Activated T-cell treated with anti-CD3 and anti-CD28 coated beads for 24 hours (primary cell): Measurements from ENCODE around the gene BUB1B.

Experiments used
- DNase-seq: peaks from one replicate; pipeline ENCODE4 v3.0.0-alpha.2; 2020; ENCODE audit warnings: low read depth

Gene BUB1B

DNA sequence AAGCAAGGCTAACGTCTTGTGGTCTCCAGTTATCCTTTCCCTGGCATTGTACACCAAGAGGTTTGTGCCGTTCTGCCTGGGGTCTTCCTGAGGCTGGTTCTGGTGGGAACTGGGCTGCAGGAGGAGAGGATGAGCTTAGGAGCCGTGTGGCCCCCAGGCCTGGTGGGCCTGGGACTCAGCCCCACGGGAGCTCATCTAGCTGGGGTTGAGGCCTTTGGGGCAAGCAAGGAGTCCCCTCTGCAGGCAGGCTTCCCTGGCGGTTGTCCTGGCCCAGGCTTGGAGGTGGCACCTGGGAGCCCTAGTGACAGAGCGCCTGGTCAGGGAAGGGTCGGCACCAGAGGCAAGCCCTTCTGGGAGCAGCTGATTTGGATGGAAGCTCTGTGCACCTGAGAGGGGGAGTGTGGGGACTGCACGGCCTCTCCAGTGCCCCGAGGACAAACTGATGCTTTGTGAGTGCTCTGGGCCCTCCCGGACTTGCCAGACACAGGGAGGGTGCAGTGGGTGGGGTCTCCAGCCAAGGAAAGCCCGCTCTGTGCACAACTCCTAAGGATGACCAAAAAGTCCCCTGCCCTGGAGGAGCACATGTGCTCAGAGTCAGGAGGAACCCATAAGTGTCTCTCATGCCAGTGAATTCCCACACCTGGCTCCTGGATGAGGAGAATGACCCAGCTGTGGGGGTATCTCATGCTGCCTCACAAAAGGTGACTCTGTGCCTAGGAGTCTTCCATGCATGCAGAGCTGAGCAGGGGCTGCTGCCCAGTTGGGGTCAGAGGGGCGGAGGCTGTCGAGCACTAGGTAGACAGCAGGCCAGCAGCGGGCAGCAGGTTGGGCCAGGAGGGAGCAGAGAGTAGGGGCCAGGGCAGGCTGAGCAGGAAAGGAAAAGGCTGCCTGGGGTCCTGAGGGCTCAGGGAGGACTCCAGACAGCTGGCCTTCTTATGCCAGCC is 80.7 kb downstream of the BUB1B start:
- no peak for DNase-seq

DNA sequence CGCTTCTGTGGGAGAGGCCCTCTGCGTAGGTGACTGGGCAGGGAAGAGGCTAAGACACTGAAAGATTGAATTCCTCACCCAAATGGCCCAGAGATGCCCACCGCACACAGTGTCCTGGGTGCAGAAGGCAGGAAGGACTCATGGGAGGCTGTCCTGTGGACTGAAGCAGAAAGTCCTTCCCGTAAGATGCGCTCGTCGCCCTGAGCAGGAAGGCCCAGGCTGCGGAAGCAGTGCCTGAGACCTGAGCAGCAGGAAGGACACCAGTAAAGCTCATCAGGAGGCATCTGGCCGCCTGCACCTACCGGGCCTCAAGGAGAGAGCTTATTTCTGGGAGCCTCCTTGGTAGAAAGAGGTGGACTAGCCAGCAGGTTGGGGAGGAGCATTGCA is 81.3 kb downstream of the BUB1B start:
- DNase-seq, result no peak

DNA sequence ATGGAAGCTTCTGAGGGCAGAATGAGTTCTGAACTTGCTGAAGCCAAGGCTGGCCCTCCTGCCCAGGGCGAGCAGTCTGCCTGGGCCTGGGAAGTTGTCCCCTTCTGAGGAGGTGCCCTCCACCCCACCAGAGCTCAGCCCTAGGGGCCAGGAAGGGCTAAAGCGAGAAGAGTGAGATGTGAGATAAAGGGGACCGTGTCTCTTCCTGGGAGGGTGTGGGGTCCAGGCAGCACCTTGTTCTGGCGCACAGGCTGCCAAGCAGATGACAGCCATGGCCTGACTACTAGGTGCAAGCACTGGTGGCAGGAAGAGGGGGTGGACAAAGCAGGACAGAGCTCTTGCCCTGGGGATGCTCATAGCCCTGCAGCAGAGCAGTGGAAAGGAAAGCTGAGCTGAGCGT is 81.7 kb downstream of the BUB1B start:
- no peak for DNase-seq

DNA sequence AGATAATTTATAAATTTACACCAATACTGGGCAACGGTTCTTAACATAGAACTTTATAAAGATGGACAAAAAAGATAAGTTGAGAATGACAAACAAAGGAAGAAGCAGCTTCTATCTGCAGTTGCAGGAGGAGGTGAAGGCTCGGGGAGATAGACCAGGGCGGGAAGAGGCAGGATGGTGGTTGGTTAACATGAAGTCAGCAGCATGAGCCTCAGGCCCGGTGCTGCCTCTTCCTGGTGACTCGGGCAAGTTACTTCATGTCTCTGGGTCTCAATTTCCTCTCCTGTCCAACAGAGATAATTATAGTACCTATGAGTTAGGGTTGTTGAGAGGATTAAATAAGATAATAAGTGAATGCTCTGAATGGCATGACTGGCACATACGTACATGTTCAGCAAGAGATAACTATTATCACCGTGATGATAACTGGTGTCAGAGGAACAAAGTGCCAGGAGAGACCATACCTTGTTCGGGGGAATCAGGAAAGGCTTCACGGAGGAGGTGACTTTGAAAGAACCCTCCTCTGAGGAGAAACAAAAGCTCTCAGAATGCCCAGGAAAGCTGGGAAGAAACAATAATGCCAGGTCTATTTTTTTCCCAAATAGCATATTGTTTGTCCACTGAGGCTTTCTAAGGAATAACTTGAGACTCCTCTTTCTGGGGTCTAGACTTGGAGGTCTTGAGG is 82.4 kb downstream of the BUB1B start:
- DNase-seq, result no peak

DNA sequence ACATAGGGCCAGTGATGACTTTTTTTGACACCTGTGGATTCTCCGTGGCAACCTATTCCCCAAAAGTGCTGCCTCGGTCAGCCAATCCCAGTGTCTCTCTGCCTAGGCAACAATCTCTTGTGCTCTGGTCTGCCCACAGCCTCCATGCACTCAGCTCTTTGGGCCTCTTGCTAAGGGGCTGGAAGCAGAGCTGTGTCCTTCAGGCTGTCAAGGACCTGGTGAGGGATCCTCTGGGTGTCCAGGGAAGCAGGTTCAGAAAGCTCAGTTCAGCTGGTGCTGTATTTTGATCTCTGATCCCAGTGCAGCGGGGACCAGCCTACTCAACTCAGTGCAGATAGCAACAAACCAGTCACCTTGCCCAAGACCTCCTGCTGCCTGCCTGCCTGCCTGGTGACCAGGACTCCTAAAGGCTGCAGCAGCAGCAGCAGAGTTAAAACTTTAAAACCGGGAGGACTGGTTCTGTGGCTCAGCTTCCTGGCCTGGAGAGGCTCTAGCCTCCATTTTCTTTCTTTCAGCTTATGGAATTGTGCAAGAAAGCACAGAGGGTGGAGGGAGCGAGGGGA is 84.2 kb downstream of the BUB1B start:
- no peak for DNase-seq

DNA sequence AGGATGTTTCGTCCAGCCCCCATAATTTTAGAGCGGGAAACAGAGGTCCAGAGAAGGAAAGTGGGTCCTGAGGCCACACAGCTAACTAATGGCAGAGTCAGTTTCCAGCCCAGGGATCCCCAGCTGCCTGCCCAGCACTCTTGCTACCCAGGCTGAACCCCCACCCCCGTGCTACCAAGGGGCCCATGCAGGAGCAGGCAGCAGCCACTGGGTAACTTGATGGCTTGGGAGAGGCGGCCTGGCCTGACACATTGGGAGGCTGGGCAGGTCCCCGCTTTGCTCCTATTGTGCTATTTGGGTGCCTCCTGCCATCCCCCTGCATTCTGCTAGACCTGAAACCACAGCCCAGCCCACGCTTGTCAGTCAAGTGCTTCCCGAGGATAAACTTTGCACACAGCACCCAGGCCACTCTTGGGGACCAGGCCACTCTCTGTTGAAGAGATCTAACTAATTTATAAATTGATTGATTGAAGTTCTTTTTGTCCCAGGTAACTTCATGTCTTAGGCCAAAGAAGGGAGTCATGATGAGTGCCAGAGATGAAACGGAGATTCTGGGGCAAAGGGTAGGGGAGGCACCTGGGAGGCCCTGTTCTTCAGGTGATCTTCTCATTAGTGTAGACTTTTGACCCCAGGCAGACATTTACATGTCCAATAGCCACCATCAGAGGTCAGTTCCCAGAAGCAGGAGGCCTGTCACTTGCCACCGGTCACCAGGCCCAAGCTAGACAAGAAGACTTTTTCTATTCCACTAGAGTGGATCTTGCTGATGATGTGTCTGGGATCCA is 85.0 kb downstream of the BUB1B start:
- no peak for DNase-seq

DNA sequence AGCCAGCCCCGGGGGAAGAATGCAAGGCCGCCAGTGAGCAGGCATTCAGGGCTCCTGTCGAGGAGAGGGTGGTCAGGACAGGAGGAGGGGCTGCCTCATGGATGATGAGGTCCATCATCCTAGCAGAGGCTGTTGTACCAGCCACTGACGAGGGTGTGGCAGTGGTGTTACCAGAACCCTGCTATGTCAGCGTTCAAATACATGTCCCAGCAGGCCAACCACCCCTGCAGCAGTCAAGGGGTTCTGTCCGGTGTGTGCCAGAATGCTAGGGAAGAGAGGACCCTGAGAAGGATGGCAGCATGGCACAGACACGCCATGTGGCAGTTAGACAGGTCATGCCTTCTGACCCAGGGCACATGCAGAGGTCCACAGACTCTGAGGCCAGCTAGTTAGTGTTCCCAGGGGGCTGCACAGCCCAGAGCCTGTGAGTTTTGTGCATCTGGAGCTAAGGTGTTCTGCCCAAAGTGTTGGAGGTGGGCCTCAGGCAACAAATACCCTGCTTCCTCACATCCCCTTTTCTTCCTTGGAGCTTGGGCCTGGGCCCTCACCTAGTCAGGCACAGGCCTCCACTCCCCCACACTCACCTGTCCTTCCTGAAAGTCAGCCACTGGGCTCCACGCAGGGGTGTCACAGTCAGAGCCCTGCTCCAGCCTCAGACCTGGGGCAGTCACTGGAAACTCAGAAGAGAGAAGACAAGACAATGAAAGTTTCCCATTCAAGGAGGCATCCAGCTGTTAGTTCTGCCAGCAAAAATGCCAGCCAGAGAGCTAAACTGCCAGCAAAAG is 85.8 kb downstream of the BUB1B start:
- no peak for DNase-seq

DNA sequence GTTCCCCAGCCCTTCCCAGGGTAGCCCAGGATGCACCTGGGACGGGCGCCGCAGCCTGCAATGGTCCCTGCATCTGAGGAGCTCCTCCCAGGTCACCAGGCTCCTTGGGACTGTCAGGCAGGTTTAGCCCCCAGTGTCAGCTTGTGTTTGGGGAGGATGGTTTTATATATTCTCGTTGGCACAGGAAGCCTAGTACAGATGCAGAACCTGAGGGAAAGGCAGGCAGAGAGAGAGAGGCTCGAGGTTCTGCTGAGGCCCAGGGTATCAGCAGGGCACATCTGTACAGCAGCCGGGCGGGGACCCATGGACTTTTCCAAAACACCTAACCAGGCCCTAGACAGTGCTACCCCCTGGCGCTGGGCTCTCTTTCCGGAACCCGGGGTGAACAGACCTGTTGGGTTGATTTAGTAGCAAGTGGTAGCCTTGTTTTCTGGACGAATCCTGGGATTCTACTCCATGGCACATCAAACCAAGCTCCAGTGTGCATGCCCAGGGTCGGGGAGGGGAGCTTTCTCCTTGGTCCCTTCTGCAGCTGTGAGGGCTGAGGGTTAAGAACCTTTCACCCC is 86.6 kb downstream of the BUB1B start:
- DNase-seq, result no peak

DNA sequence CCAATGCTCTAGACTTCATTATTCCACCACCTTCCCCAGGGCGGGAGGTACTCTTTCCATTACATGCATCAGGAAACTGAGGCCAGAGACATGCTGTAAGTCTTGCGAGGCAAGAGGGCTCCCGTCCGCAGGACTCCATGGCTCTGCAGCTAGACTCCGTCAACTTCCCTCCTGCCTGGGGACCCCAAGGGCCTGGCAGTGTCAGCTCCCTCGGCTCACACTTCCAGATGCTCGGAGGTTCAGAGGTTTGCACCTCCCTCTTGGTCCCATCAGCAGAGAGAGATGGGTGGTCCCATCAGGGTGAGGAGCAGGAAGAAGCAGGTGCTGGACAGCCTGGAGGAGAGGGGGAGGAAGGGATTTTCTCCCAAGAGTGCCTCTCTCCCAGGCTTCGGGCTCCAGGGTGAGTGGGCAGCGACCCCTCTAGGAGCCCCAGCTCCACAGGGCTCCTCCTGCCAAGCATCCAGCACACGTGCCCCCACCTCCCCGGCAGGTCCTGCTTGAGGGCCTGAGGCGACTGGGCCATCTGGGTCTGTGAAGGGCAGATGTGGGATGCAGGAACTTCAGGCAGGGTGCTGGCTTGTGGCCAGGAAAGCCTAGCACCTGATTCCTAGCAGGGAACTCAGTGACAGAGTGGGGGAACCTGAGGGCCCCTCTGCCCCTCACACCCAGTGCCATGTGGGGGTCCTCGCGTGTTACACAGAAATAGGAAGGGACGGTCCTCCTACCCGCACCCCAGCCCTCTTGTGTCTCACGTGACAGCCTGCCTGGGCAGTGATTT is 87.3 kb downstream of the BUB1B start:
- no peak for DNase-seq

DNA sequence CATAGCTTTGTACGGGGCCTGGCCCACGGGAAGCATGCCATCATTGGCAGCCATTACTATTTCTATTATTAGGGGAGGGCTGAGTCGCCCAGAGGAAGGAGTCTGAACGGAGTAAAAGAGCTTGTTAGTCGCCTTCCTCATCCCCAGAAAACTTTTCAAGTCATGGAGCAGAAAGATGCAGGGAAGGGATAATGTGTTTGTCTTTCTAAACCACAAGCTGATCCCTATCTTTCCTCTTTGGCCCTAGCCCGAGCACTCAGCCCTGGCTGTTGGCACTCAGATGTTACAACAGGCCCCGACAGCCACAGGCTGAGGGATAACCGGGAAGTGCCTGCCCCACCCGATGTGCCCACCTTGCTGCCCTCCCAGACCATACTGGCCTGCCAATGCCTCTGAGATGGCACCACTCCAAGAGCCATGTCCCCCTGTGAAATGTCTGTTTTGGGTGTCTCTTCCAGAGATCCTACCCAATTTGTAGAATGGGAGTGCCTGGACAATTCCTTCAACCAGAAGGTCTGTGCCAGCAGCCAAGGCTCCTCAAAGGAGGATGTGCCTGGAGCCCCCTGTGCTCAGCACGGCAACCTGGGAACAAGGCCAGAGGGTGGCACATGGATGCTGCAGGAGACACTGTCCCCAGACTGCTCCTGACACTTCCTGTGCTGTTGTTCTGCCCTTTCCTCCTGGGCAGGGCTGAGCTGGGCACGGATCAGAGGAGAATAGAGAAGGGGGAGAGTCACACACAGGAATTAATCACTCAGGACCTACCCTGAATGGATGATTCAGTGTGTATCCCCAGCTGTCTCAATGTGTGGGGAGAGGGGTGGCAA is 88.8 kb downstream of the BUB1B start:
- no peak for DNase-seq

DNA sequence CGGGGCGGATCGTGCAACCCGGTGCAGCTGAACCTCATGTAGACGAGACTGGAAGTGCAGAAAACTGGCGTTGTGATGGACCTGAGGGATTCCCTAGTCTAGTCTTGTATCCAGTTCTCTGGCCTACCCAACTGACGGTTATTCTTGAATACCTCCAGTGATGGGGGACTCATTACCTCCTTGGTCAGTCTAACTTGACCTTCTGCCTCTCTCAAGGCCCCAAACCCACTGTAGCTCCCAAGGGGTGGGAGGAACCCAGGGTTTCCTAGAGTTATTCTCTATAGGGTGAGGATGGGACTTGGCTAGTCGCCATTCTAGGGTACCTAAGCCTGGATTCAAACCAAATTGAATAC is 89.4 kb downstream of the BUB1B start:
- DNase-seq, result no peak

DNA sequence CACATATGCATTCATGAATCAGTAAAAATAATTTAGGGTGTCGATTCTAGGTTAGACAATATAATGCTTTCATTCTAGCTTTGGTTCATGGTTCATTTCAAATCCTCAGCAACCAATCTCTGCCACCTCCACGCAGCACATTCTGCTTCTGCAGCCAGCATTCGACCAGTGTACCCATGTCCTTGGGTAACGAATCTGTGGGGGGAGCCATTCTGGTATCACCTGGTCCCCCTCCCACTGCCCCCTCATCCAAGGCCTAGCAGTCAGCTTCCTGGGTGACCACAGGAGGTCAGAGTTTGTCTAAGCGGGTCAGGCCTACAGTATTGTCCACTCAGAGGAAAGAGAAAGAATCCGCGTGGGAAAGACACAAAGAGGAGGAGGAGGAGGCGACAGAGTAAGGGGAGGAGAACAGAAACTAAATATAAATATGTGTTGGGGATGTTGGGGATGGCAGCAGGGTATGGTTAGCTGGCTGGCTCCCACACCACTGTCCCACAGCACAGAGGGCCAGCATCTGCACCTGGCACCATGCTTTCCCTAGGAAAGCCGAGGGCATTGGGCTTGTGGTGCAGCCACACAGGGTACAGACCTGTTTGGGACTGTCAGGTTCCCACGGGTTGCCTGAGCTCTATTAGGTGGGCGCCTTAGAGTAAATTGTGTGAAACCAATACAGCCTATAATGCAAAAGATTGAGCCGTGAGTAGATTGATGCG is 90.1 kb downstream of the BUB1B start:
- no peak for DNase-seq

DNA sequence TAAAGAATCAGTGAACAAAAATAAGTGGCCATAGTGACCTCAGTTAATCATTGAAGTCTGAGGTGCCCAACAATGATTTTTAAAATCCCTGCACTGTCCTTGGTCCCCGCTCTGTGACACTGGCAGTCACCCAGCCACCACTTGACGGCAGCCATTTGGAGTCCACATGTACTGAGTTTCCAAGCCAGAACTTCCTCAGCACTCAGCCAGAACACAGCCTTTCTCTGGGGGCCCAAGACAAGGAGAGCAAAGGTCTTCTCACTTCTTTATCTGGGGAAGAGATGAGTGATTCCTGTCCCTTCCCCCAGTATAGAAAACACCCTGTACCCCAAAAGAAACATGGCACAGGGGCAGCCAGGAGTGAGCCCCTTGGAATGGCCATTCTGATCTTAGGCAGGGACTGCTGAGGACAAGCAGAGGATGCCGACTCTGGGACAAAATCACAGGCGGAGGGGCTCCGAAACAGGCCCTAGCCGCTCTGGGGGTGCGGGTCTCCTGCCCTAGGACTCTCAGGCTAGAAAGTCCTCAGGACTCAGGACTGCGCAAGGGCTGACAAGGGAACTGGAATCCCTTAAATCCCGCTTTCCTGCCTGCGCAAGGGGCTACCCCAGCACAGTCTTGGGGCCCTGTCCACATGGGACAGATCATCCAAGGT is 90.7 kb downstream of the BUB1B start:
- no peak for DNase-seq

DNA sequence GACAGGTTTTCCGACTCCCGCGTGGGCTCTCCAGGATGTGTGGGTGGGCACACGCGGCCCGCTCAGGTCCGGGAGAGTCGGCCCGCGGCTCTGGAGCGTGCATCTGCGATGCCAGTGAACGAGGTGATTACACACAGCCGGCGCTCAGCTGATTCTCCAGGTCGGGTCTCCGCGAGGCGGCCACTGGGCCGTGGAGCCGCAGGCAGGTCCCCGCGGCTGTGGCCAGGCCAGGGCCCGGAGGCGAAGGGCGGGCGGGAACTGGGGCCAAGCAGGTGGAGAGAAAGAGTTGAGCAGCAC is 91.2 kb downstream of the BUB1B start:
- no peak for DNase-seq

DNA sequence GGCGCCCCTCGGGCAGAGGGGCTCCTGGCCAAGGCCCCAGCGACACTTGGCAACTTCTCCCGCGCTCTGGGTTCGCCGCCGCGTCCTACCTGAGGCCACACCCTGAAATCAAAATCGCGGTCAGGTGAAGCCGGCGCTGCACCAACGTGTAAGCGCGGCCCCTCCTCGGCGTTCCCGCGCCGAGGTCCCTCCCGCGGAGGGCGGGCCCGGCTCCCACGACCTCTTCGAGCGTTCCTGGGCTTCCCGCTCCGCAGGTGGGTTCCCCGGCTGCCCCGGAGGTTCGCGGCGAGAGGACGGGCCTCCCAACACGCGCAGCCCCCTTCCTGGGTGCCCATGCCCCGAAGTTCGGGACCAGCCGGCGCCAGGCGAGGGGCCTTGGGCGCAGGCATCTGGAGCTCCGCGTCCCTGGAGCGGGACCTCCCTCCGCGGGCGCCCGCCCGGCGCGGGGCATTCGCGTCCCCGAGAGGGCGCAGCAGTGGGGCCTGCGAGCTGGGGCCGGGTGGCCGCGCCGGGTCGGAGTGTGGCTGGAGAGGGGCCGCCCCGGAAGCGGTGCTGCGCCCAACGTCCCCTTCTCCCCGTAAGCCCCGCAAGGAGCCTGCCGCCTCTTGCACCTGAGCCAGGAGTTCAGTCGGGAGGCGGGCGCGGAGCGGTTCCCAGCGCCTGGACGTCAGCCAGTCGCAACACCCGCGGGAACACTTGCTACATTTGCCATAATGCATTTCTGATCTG is 91.7 kb downstream of the BUB1B start:
- DNase-seq, result no peak

DNA sequence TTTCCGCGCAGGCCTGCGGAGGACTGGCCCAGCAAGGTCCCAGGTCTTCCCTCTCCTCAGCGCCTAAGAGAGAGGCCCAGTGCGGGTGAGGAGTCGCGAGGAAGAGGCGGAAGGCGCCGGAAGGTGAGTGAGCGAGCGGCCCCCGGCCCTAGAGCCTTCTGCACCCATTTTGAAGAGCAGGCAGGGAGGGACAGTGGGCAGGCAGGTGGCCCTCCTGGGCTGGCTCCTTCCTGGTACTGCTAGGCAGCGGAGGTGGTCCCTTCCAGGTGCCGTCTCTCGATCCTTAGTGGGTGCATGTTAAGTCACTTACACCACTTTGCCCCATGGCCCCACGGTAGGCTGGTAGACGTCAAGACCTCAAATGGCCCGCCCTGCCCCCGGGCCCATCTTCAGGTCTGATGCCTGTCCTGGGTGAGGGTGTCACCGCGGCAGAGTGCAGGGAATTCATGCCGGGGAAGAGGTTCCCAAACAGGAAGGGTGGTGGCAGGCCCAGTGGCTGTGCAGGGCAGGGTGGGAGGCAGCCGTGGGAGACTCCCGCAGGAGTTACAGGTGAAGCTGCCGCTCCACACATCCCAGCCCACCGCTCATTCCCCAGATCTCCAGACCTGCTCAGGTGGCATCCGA is 92.4 kb downstream of the BUB1B start:
- no peak for DNase-seq

DNA sequence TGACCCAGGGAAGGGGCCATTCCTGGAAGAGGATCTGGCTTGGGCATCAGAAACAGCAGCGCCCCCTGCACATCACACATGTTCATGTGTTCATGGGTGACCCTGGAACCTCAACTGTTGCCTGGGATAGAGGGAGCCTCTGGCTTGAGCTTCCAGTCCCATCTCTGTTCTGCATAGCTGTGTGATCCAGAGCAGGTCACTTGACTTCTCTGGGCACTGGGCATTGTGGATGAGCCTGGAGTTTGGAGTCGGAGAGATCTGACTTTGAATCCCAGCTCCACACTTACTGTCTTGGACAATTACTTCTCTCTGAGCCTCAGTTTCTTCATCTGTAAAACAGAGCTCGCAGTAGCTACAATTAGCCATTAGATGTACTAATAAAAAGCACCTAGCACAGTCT is 93.6 kb downstream of the BUB1B start:
- DNase-seq, result no peak

DNA sequence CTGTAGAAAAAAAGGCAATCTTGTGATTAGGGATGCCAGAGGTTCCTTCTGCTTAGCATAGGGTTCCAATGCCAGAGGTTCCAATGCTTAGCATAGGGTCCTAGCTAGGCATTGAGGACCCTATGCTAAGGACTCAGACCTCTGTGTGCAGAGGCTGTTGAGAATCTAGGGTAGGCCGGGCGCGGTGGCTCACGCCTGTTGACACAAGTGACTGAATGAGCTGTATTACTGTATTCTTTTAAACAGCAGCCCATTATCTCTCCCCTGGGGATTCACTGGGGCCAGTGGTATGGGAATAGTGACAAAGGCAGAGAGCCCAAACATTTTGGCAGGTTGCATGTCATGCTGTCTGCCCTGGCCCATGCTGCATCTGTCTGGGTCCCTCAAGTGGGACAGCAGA is 94.2 kb downstream of the BUB1B start:
- DNase-seq, result no peak
